Activated CD4-positive, alpha-beta T cell treated with anti-CD3 and anti-CD28 coated beads, Interleukin-2, amount 50 U/mL, for 4 hours (primary cell): ENCODE data around the gene CEP85.

Experiments used
- DNase-seq, 2 experiments: peaks; one replicate each; pipeline ENCODE4 v3.0.0-alpha.2; 2020

The CEP85 gene

GRCh38 chr1:26278724-26279455 lies 44.9 kb downstream of the CEP85 start:
- peak in 1 of 2 experiments; percentile 34 for DNase-seq

- peak; percentile 71 to 76 for DNase-seq
Measured at GRCh38 chr1:26279456-26280332, 45.7 kb downstream of the CEP85 start, which contains the start of gene SH3BGRL3. SH3BGRL3 (plus strand) TSS chr1:26280086; CDS start chr1:26280156, 70 bp downstream.

GRCh38 chr1:26280333-26281042 lies 46.5 kb downstream of the CEP85 start:
- no peak for DNase-seq

- DNase-seq: no peak
Measured at GRCh38 chr1:26281091-26281958, 47.3 kb downstream of the CEP85 start.

GRCh38 chr1:26281971-26282370 lies 48.0 kb downstream of the CEP85 start:
- no peak for DNase-seq

- DNase-seq: no peak
Measured at GRCh38 chr1:26282401-26282918, 48.5 kb downstream of the CEP85 start.

GRCh38 chr1:26283279-26283853 lies 49.4 kb downstream of the CEP85 start:
- no peak for DNase-seq

- DNase-seq: no peak
Measured at GRCh38 chr1:26283871-26284596, 50.0 kb downstream of the CEP85 start.

GRCh38 chr1:26284597-26285347 lies 50.8 kb downstream of the CEP85 start:
- DNase-seq: peak; percentile 98

- no peak for DNase-seq
Measured at GRCh38 chr1:26285366-26286063, 51.5 kb downstream of the CEP85 start.

GRCh38 chr1:26286064-26286416 lies 52.0 kb downstream of the CEP85 start:
- DNase-seq: no peak

GRCh38 chr1:26287033-26287711 lies 53.2 kb downstream of the CEP85 start:
- peak; percentile 40 for DNase-seq

GRCh38 chr1:26287811-26288210 lies 53.8 kb downstream of the CEP85 start:
- DNase-seq: no peak

GRCh38 chr1:26288311-26288941 lies 54.4 kb downstream of the CEP85 start:
- peak; percentile 71 to 73 for DNase-seq

GRCh38 chr1:26289158-26290059 lies 55.4 kb downstream of the CEP85 start:
- no peak for DNase-seq

GRCh38 chr1:26290122-26290881 lies 56.3 kb downstream of the CEP85 start:
- DNase-seq: no peak

GRCh38 chr1:26290882-26291261 lies 56.9 kb downstream of the CEP85 start:
- DNase-seq: no peak
